SK-N-SH (cell line): Measurements from ENCODE around the gene TSPYL1. TPM values are rescaled to one million over a fixed set of nuclear protein-coding genes. Genes with fewer than 3 reads are reported as not detected.
A peak's percentile ranks its signal among the peaks of the same experiment; 100 is the strongest.

Experiments
- CTCF ChIA-PET: fragments of 300-600, 350-600 bp; formaldehyde crosslinking; extraction: SDS; loops from one replicate; lab custom pipeline; 2021; lab: Yijun Ruan, JAX
- POLR2A ChIA-PET: fragments of 350-600 bp; sonication (Branson Sonifier 250); formaldehyde crosslinking; extraction: SDS; loops from one replicate; lab custom pipeline; 2020; ENCODE audit warnings: antibody characterized with exemption, inconsistent platforms; lab: Yijun Ruan, JAX
- DNase-seq: peaks from one replicate; pipeline ENCODE4 v3.0.0; 2012
- H2AFZ ChIP-seq: fragments of 200-600 bp; sonication (generic); 2 replicates; pipeline ENCODE4 v1.8.1; 2016; ENCODE audit warnings: antibody characterized with exemption, mild to moderate bottlenecking, low read depth
- H3F3A ChIP-seq: fragments of 200-600 bp; sonication (generic); replicated peaks from 2 replicates; pipeline ENCODE3; 2016; ENCODE audit warnings: antibody characterized with exemption, mild to moderate bottlenecking; ENCODE audit not compliant: insufficient read depth
- H3K27ac ChIP-seq, 2 experiments: fragments of 200-500 bp in 1 of 2; fragments of 200-600 bp in 1 of 2; sonication (Bioruptor generic) in 1 of 2; sonication (generic), shearing (Covaris generic) in 1 of 2; 2 replicates each; pipeline versions ENCODE4 v1.5.1 to v1.6.1; 2014 to 2016; ENCODE audit warnings: low read depth in 2 of 2, inconsistent platforms in 1 of 2, low read length in 1 of 2, mild to moderate bottlenecking in 1 of 2, mixed read lengths in 1 of 2
- H3K27me3 ChIP-seq: fragments of 200-600 bp; sonication (generic), shearing (Covaris generic); 2 replicates; pipeline ENCODE4 v1.6.1; 2016; ENCODE audit warnings: mixed run types; ENCODE audit not compliant: insufficient read depth
- H3K36me3 ChIP-seq, 2 experiments: fragments of 200-500 bp in 1 of 2; fragments of 200-600 bp in 1 of 2; sonication (Bioruptor generic) in 1 of 2; sonication (generic) in 1 of 2; replicated peaks in 1 of 2; 2 replicates each; pipeline versions ENCODE3 to v1.5.1; 2014 to 2016; ENCODE audit warnings: low read length in 1 of 2, mild to moderate bottlenecking in 1 of 2; ENCODE audit not compliant: insufficient read depth in 2 of 2, control insufficient read depth in 1 of 2
- H3K4me1 ChIP-seq, 2 experiments: fragments of 200-500 bp in 1 of 2; fragments of 200-600 bp in 1 of 2; sonication (Bioruptor generic) in 1 of 2; sonication (generic), shearing (Covaris generic) in 1 of 2; 2 replicates each; pipeline versions ENCODE4 v1.5.1 to v1.6.1; 2014 to 2016; ENCODE audit warnings: low read depth in 1 of 2, low read length in 1 of 2, mixed run types in 1 of 2; ENCODE audit not compliant: insufficient read depth in 2 of 2, control insufficient read depth in 1 of 2
- H3K4me2 ChIP-seq: fragments of 200-600 bp; sonication (generic), shearing (Covaris generic); 2 replicates; pipeline ENCODE4 v1.6.1; 2017; ENCODE audit warnings: mixed run types
- H3K4me3 ChIP-seq, 2 experiments: fragments of 200-500 bp in 1 of 2; fragments of 200-600 bp in 1 of 2; sonication (Bioruptor generic) in 1 of 2; sonication (generic), shearing (Covaris generic) in 1 of 2; 2 replicates each; pipeline versions ENCODE4 v1.5.1 to v1.8.1; 2014 to 2016; ENCODE audit warnings: low read depth in 2 of 2, inconsistent platforms in 1 of 2, low read length in 1 of 2, mild to moderate bottlenecking in 1 of 2, mixed read lengths in 1 of 2, moderate library complexity in 1 of 2
- H3K79me2 ChIP-seq: fragments of 200-600 bp; sonication (generic); 2 replicates; pipeline ENCODE4 v1.8.1; 2017; ENCODE audit warnings: mild to moderate bottlenecking; ENCODE audit not compliant: insufficient read depth
- H3K9ac ChIP-seq: fragments of 200-600 bp; sonication (generic); 2 replicates; pipeline ENCODE4 v1.6.1; 2017; ENCODE audit warnings: mixed run types
- H3K9me2 ChIP-seq: fragments of 200-600 bp; sonication (generic); 2 replicates; pipeline ENCODE4 v1.6.1; 2017; ENCODE audit warnings: mixed run types
- H3K9me3 ChIP-seq: fragments of 200-600 bp; sonication (generic); 2 replicates; pipeline ENCODE4 v1.6.1; 2017; ENCODE audit warnings: mixed run types, mild to moderate bottlenecking, moderate library complexity
- H4K20me1 ChIP-seq: fragments of 200-600 bp; sonication (generic); 2 replicates; pipeline ENCODE4 v1.6.1; 2017; ENCODE audit warnings: mild to moderate bottlenecking, mixed run types; ENCODE audit not compliant: insufficient read depth
- CHD2 ChIP-seq: fragments of 150-350 bp; IDR thresholded peaks from 2 replicates; pipeline ENCODE4 v1.6.1; 2018; ENCODE audit warnings: low read length; ENCODE audit not compliant: partially characterized antibody
- CTCF ChIP-seq: fragments of 200-600 bp; sonication (generic); IDR thresholded peaks from 2 replicates; pipeline ENCODE4 v1.6.1; 2017; ENCODE audit warnings: antibody characterized with exemption, mild to moderate bottlenecking, moderate library complexity
- EP300 ChIP-seq, 2 experiments: IDR thresholded peaks; 2 replicates each; pipeline versions ENCODE4 v1.4.0 to v1.6.1; 2012; ENCODE audit warnings: borderline replicate concordance in 1 of 2, low read depth in 1 of 2, low read length in 1 of 2
- FOXM1 ChIP-seq: IDR thresholded peaks from 2 replicates; pipeline ENCODE4 v1.4.0; 2012; ENCODE audit warnings: low read depth, mild to moderate bottlenecking
- GATA2 ChIP-seq: sonication (generic); formaldehyde crosslinking; IDR thresholded peaks from 2 replicates; pipeline ENCODE4 v1.5.0; 2020; ENCODE audit warnings: mild to moderate bottlenecking, missing genetic modification reagents
- MAX ChIP-seq: IDR thresholded peaks from 2 replicates; pipeline ENCODE4 v1.4.0; 2012; ENCODE audit warnings: low read depth
- MXI1 ChIP-seq: IDR thresholded peaks from 2 replicates; pipeline ENCODE4 v1.6.1; 2012; ENCODE audit warnings: mild to moderate bottlenecking, low read depth, low read length, improper control_type of control experiment
- POLR2AphosphoS5 ChIP-seq: IDR thresholded peaks from 2 replicates; pipeline ENCODE4 v1.6.1; 2012; ENCODE audit warnings: low read depth, low read length
- RAD21 ChIP-seq: IDR thresholded peaks from 2 replicates; pipeline ENCODE4 v1.6.1; 2012; ENCODE audit warnings: mild to moderate bottlenecking, low read length
- RCOR1 ChIP-seq: fragments of 150-350 bp; IDR thresholded peaks from 2 replicates; pipeline ENCODE4 v1.6.1; 2017; ENCODE audit warnings: antibody characterized with exemption, low read length
- RFX5 ChIP-seq: IDR thresholded peaks from 2 replicates; pipeline ENCODE4 v1.6.1; 2012; ENCODE audit warnings: mild to moderate bottlenecking, improper control_type of control experiment, low read length
- RXRA ChIP-seq: IDR thresholded peaks from 2 replicates; pipeline ENCODE4 v1.4.0; 2012; ENCODE audit warnings: low read depth, mild to moderate bottlenecking, borderline replicate concordance
- SMC3 ChIP-seq: IDR thresholded peaks from 2 replicates; pipeline ENCODE4 v1.6.1; 2012; ENCODE audit warnings: low read depth, low read length, improper control_type of control experiment
- TCF12 ChIP-seq: IDR thresholded peaks from 2 replicates; pipeline ENCODE4 v1.4.0; 2012
- USF2 ChIP-seq: fragments of 150-350 bp; IDR thresholded peaks from 2 replicates; pipeline ENCODE4 v1.6.1; 2017; ENCODE audit warnings: antibody characterized with exemption, low read length, low read depth, borderline replicate concordance
- ZBTB33 ChIP-seq: IDR thresholded peaks from 2 replicates; pipeline ENCODE4 v1.4.0; 2012; ENCODE audit warnings: low read depth, borderline replicate concordance
- WGBS: methylation state at CpG from one replicate; pipeline ENCODE4 v1.1.6; 2017; ENCODE audit warnings: low lambda C conversion rate; 5-methylcytosine and 5-hydroxymethylcytosine counted together
- polyA plus RNA-seq, 3 experiments: library from polyadenylated mRNA; depleted of rRNA; stranded (reverse); fragments of >200 nt; gene quantifications; 2 replicates each; pipeline ENCODE4 v1.2.3, GENCODE V29; 2012

Gene TSPYL1
- polyA plus RNA-seq, 1 of the 3 experiments (the other 2 are of a cell fraction) = 27.9 TPM

GRCh38 chr6:116268589-116269293 lies 11.0 kb downstream of the TSPYL1 start:
- 0 out of 2 replicates have a peak, but pooled peaks cover 12% of the 10 kb centered on the region for H3K79me2 ChIP-seq
- H3K4me2 ChIP-seq = no peak overlapping the region
- peaks cover 10 to 26% of the 10 kb centered on the region in 2 experiments for H3K36me3 ChIP-seq
- no peaks in the 10 kb centered on the region for H3K27me3 ChIP-seq
- CTCF ChIA-PET = interaction anchor here (0.6 to 5.3 kb wide), 48 partner anchors 10 to 576 kb away, joined by 3 to 59 read pairs (median 4); partner anchors contain the start of genes RSPH4A, RWDD1, TSPYL1 and TSPYL4
- POLR2A ChIA-PET = interaction anchor here (1.0 to 1.5 kb wide), 3 partner anchors 9 to 14 kb away, joined by 5 to 8 read pairs (median 6); partner anchors contain the start of genes TSPYL1 and TSPYL4
- 31% methylated on average over 3 of the region's 3 CpGs for WGBS
- H3K4me3 ChIP-seq = no peak overlapping the region; a peak in 1 of 4 replicates
- no peaks in the 10 kb centered on the region for H3K9me2 ChIP-seq
- H3F3A ChIP-seq = peaks cover 17% of the 10 kb centered on the region
- H4K20me1 ChIP-seq = no peaks in the 10 kb centered on the region
- H3K9me3 ChIP-seq = no peaks in the 10 kb centered on the region
- no peak overlapping the region for H3K9ac ChIP-seq
- peak overlapping the region; percentile 42 to 63; a peak in 3 of 4 replicates for H3K27ac ChIP-seq
- no peak for TF ChIP-seq FOXM1
- TF ChIP-seq CHD2 = peak; percentile 48
- peak; percentile 84 for TF ChIP-seq RAD21
- no peak for TF ChIP-seq ZBTB33
- TF ChIP-seq GATA2 (CRISPR knock-in tag) = peak; percentile 47; the same call in 1 of the 2 replicates
- peak; percentile 19; the same call in 1 of the 2 replicates for TF ChIP-seq MXI1
- peak in 1 of 2 experiments; percentile 20; a peak in 1 of 4 replicates for TF ChIP-seq EP300 (IDR thresholded peaks at IDR 0.05; ENCODE audit: borderline replicate concordance in 1 of 2, low read depth in 1 of 2, low read length in 1 of 2)
- peak; percentile 95 for TF ChIP-seq CTCF
- TF ChIP-seq SMC3 = peak; percentile 67
- 0 out of 2 replicates have a peak, but pooled peaks have one; percentile 12 for TF ChIP-seq RXRA
- no peak for TF ChIP-seq USF2
- no peak for TF ChIP-seq MAX
- TF ChIP-seq POLR2AphosphoS5 = no peak
- TF ChIP-seq RFX5 = peak; percentile 22; the same call in 1 of the 2 replicates
- TF ChIP-seq TCF12 = peak; percentile 90
- TF ChIP-seq RCOR1 = peak; percentile 52
- H3K4me1 ChIP-seq = peaks cover 5 to 12% of the 10 kb centered on the region in 2 experiments; a peak in 3 of 4 replicates
- peak; percentile 76 for DNase-seq
- H2AFZ ChIP-seq = no peak overlapping the region
